ENCODE data around the gene TIAM2.

The TIAM2 gene

GRCh38 chr6:155132617-155133016, 137.5 kb downstream of the TIAM2 start:
- no peaks in the 10 kb centered on the region for H3K4me1 ChIP-seq (ENCODE audit: low read length)
- DNase-seq = no peak
- H3K79me2 ChIP-seq (ENCODE audit: low read length) = no peaks in the 10 kb centered on the region
- no peak overlapping the region for H3K4me3 ChIP-seq (ENCODE audit: low read length)
- H3K9ac ChIP-seq (ENCODE audit: low read length) = no peak overlapping the region
- H3F3A ChIP-seq (ENCODE audit: insufficient read depth, low read length) = no peaks in the 10 kb centered on the region
- no peaks in the 10 kb centered on the region for H3K9me3 ChIP-seq (replicated peaks; ENCODE audit: insufficient read depth, low read length)
- H4K20me1 ChIP-seq (ENCODE audit: insufficient read depth, low read length) = no peaks in the 10 kb centered on the region
- H3K27ac ChIP-seq (ENCODE audit: low read length) = no peak overlapping the region
- H3K27me3 ChIP-seq (replicated peaks; ENCODE audit: insufficient read depth, low read length) = no peaks in the 10 kb centered on the region
- no peak overlapping the region for H3K4me2 ChIP-seq (ENCODE audit: low read depth, low read length)
- H3K9me2 ChIP-seq (replicated peaks; ENCODE audit: insufficient read depth, low read length) = no peaks in the 10 kb centered on the region
- H3K36me3 ChIP-seq (replicated peaks; ENCODE audit: insufficient read depth, low read length) = no peaks in the 10 kb centered on the region
- H2AFZ ChIP-seq (ENCODE audit: low read length) = no peak overlapping the region
- TF ChIP-seq CTCF (IDR thresholded peaks at IDR 0.05; ENCODE audit: low read length) (no peak), EZH2 (optimal IDR thresholded peaks at IDR 0.05; ENCODE audit: low read depth, low read length) (no peak), EZH2phosphoT487 (IDR thresholded peaks at IDR 0.05; ENCODE audit: low read length) (no peak)

- no peak for TF ChIP-seq EZH2 (optimal IDR thresholded peaks at IDR 0.05; ENCODE audit: low read depth, low read length)
- no peak for TF ChIP-seq CTCF (IDR thresholded peaks at IDR 0.05; ENCODE audit: low read length)
- no peak for TF ChIP-seq EZH2phosphoT487 (IDR thresholded peaks at IDR 0.05; ENCODE audit: low read length)
- Histone ChIP-seq H3K9me3 (replicated peaks; ENCODE audit: insufficient read depth, low read length) (no peaks in the 10 kb centered on the region), H2AFZ (ENCODE audit: low read length) (no peak overlapping the region), H3K4me3 (ENCODE audit: low read length) (no peak overlapping the region), H4K20me1 (ENCODE audit: insufficient read depth, low read length) (no peaks in the 10 kb centered on the region), H3K4me1 (ENCODE audit: low read length) (no peaks in the 10 kb centered on the region), H3K79me2 (ENCODE audit: low read length) (no peaks in the 10 kb centered on the region), H3K27ac (ENCODE audit: low read length) (no peak overlapping the region), H3F3A (ENCODE audit: insufficient read depth, low read length) (no peaks in the 10 kb centered on the region), H3K36me3 (replicated peaks; ENCODE audit: insufficient read depth, low read length) (no peaks in the 10 kb centered on the region), H3K27me3 (replicated peaks; ENCODE audit: insufficient read depth, low read length) (no peaks in the 10 kb centered on the region), H3K4me2 (ENCODE audit: low read depth, low read length) (no peak overlapping the region), H3K9ac (ENCODE audit: low read length) (no peak overlapping the region), H3K9me2 (replicated peaks; ENCODE audit: insufficient read depth, low read length) (no peaks in the 10 kb centered on the region)
- DNase-seq = no peak
Measured at GRCh38 chr6:155141002-155141401, 145.9 kb downstream of the TIAM2 start.

- Histone ChIP-seq H3K4me2 (ENCODE audit: low read depth, low read length) (no peak overlapping the region), H3K27me3 (replicated peaks; ENCODE audit: insufficient read depth, low read length) (no peaks in the 10 kb centered on the region), H3K4me3 (ENCODE audit: low read length) (no peak overlapping the region), H3K36me3 (replicated peaks; ENCODE audit: insufficient read depth, low read length) (no peaks in the 10 kb centered on the region), H4K20me1 (ENCODE audit: insufficient read depth, low read length) (no peaks in the 10 kb centered on the region), H3K9ac (ENCODE audit: low read length) (no peak overlapping the region), H3F3A (ENCODE audit: insufficient read depth, low read length) (no peaks in the 10 kb centered on the region), H2AFZ (ENCODE audit: low read length) (no peak overlapping the region), H3K4me1 (ENCODE audit: low read length) (no peaks in the 10 kb centered on the region), H3K79me2 (ENCODE audit: low read length) (no peaks in the 10 kb centered on the region), H3K9me3 (replicated peaks; ENCODE audit: insufficient read depth, low read length) (no peaks in the 10 kb centered on the region), H3K9me2 (replicated peaks; ENCODE audit: insufficient read depth, low read length) (no peaks in the 10 kb centered on the region), H3K27ac (ENCODE audit: low read length) (no peak overlapping the region)
- DNase-seq = no peak
- TF ChIP-seq CTCF (IDR thresholded peaks at IDR 0.05; ENCODE audit: low read length) = no peak
- TF ChIP-seq EZH2 (optimal IDR thresholded peaks at IDR 0.05; ENCODE audit: low read depth, low read length) = no peak
- TF ChIP-seq EZH2phosphoT487 (IDR thresholded peaks at IDR 0.05; ENCODE audit: low read length) = no peak
Measured at GRCh38 chr6:155141512-155141911, 146.4 kb downstream of the TIAM2 start.

Data from MM.1S (cell line).